ENCODE measurements around the gene ZNF524. TPM values are rescaled to one million over a fixed set of nuclear protein-coding genes. Genes with fewer than 3 reads are reported as not detected.
"Not testable (repeated sequence)": the region's sequence is repeated elsewhere in the genome, so short reads cannot be mapped to it uniquely, and the experiment has no call there.

Gene ZNF524
- total RNA-seq, 1 experiment from 2014 or later = 4.7 TPM

GRCh38 chr19:55579766-55580621, 20.1 kb upstream of the ZNF524 start:
- DNase-seq (ENCODE audit: low read depth, low spot score) = no peak
- in situ Hi-C loops (cut with HindIII; ENCODE audit: low pct_unique_long_range_greater_than_20kb, low sequenced_read_pairs) = no loop called here

DNA sequence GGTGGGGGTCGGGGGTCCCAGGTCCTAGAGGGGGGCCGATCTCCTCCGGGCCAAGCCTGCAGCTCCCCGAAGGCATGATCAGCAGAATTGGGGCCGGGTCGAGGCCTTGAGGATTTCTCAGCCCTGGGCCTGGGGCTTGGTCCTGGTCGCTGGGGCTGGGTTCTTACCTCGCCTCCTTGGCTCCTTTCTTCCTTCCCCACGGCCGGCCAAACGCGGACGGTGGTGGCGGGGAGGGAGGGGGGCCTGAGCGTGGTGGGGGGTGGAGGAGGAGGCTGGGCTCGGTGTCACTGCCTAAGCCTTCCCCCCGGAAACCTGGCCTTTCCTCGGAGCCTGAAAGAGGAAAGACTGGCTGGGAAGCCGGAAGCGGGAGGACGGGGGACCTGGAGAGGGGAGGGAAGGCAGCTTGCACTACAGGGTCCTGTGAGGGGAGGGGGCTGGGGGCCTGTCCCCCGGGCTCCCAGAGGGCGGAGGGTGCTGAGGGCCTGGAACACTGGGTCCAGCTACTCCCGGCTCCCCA, 19.4 kb upstream of the ZNF524 start, which contains the start of gene ZNF579:
Gene ZNF579 (minus strand): TSS at position 221 of the 517 bp plus-strand sequence. CDS start 1,209 bp downstream, outside the sequence.
- DNase-seq (ENCODE audit: low read depth, low spot score) = peak; percentile 87
- in situ Hi-C loops (cut with HindIII; ENCODE audit: low pct_unique_long_range_greater_than_20kb, low sequenced_read_pairs) = no loop called here

- in situ Hi-C loops (cut with HindIII; ENCODE audit: low pct_unique_long_range_greater_than_20kb, low sequenced_read_pairs) = no loop called here
- no peak for DNase-seq (ENCODE audit: low read depth, low spot score)
Measured at GRCh38 chr19:55581145-55581822, 18.8 kb upstream of the ZNF524 start.

DNA sequence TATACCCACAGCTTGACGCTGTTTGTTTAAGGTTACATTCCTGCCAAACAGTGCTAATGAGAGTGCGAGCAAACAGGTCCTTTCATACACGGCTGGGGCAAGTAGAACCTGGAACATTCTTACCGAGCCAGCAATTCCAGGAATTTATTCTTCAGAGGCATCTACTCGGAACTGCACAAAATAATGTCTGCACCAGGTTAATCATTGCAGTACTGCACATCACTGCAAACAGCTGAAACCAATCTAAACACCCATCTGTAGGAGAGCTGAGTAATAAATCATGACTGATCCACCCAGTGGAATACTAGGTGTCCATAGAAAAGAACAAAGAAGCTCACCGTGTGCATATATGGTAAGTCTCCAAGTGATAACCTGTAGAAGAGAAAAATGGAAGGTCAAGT, 18.3 kb upstream of the ZNF524 start:
- DNase-seq (ENCODE audit: low read depth, low spot score) = no peak
- in situ Hi-C loops (cut with HindIII; ENCODE audit: low pct_unique_long_range_greater_than_20kb, low sequenced_read_pairs) = no loop called here

GRCh38 chr19:55582284-55582683, 17.8 kb upstream of the ZNF524 start:
- in situ Hi-C loops (cut with HindIII; ENCODE audit: low pct_unique_long_range_greater_than_20kb, low sequenced_read_pairs); DNase-seq (ENCODE audit: low read depth, low spot score): not testable (repeated sequence)

GRCh38 chr19:55583897-55584296, 16.2 kb upstream of the ZNF524 start:
- in situ Hi-C loops (cut with HindIII; ENCODE audit: low pct_unique_long_range_greater_than_20kb, low sequenced_read_pairs); DNase-seq (ENCODE audit: low read depth, low spot score): not testable (repeated sequence)

DNA sequence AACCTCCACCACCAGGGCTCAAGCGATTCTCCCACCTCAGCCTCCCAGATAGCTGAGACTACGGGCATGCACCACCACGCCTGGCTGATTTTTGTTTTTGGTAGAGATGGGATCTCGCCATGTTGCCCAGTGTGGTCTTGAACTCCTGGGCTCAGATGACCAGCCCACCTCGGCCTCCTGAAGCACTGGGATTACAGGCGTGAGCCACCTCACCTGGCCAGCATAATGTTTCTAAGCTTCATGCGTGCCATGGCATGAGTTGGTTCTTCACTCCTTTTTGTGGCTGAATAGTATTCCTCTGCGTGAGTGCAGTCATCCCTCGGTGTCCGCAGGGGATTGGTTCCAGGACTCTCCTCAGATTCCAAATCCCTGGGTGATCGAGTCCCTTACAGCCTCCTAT, 15.2 kb upstream of the ZNF524 start:
- DNase-seq (ENCODE audit: low read depth, low spot score) = no peak
- in situ Hi-C loops (cut with HindIII; ENCODE audit: low pct_unique_long_range_greater_than_20kb, low sequenced_read_pairs) = no loop called here

DNA sequence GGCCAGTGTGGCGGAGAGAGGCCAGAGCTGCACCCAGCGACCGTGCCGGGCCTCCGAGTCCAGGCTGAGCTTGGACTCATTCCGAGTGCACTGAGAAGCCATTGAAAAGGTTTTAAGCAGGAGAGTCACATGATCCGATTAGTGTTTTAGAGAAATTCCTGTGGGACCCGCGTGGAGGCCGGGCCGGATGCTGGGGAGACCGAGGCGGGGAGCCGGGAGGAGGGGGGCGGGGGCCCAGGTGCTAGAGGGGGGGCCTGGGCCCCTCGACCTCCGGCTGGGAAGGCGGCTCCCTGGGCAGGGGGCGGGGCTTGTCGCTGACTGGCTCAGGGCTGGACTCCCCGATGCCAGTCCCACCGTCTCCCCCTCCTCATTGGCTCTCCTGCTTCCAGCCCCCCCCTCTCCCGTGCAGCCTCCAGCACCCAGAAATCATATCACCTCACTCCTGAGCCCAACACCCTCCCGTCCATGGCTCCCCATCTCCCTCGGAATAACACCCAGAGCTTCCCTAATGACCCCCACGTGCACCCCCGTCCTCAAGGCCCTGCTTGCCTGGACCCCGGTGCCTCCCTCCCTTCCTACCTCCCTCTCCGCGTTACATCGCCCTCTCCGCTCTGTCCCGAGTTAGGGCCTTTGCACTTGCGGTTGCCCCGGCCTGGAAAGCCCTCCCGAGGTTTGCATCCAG, 14.3 kb upstream of the ZNF524 start:
- in situ Hi-C loops (cut with HindIII; ENCODE audit: low pct_unique_long_range_greater_than_20kb, low sequenced_read_pairs) = no loop called here
- DNase-seq (ENCODE audit: low read depth, low spot score) = peak; percentile 66

- in situ Hi-C loops (cut with HindIII; ENCODE audit: low pct_unique_long_range_greater_than_20kb, low sequenced_read_pairs) = no loop called here
Measured at GRCh38 chr19:55586976-55587668, 13.0 kb upstream of the ZNF524 start.

DNA sequence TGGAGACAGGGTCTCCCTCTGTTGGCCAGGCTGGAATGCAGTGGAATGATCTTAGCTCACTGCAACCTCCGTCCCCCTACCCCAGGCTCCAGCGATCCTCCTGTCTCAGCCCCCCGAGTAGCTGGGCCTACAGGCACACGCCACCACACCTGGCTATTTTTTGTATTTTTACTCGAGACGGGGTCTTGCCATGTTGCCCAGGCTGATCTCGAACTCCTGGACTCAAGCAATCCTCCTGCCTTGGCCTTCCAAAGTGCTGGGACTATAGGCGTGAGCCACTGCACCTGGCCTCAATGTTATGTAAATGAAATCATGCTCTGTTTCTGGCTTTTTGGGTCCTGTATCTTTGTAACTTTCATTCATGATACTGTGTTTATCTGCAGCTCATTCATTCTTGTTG, 11.3 kb upstream of the ZNF524 start:
- DNase-seq (ENCODE audit: low read depth, low spot score) = no peak
- in situ Hi-C loops (cut with HindIII; ENCODE audit: low pct_unique_long_range_greater_than_20kb, low sequenced_read_pairs) = no loop called here

More at GRCh38 chr19:55586976-55587668, 13.0 kb upstream of the ZNF524 start:
- peak; percentile 80 for DNase-seq (ENCODE audit: low read depth, low spot score)

GRCh38 chr19:55590109-55590508, 10.0 kb upstream of the ZNF524 start:
- DNase-seq (ENCODE audit: low read depth, low spot score) = no peak
- in situ Hi-C loops (cut with HindIII; ENCODE audit: low pct_unique_long_range_greater_than_20kb, low sequenced_read_pairs) = no loop called here

GRCh38 chr19:55590617-55591016, 9.5 kb upstream of the ZNF524 start:
- peak; percentile 49 for DNase-seq (ENCODE audit: low read depth, low spot score)
- in situ Hi-C loops (cut with HindIII; ENCODE audit: low pct_unique_long_range_greater_than_20kb, low sequenced_read_pairs) = no loop called here

DNA sequence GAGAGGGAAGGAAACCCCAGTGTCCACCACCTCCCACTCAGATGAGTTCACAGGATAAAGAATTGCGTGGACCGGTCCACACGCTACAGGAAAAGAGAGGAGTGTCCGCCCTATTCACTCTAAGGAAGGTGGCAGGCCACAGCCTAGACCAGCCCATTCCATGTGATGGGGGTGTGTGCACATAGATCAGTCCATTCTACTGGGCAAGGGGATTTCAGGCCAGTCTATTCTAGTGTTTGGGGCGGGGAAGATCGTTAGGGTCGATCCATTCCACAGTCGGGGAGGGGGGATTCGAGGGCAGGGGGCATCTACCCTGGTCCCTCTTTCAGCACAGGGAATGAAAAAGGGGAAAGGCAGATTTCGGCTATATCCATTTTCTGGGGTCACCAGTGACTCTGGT, 8.5 kb upstream of the ZNF524 start:
- in situ Hi-C loops (cut with HindIII; ENCODE audit: low pct_unique_long_range_greater_than_20kb, low sequenced_read_pairs) = no loop called here
- DNase-seq (ENCODE audit: low read depth, low spot score) = no peak

DNA sequence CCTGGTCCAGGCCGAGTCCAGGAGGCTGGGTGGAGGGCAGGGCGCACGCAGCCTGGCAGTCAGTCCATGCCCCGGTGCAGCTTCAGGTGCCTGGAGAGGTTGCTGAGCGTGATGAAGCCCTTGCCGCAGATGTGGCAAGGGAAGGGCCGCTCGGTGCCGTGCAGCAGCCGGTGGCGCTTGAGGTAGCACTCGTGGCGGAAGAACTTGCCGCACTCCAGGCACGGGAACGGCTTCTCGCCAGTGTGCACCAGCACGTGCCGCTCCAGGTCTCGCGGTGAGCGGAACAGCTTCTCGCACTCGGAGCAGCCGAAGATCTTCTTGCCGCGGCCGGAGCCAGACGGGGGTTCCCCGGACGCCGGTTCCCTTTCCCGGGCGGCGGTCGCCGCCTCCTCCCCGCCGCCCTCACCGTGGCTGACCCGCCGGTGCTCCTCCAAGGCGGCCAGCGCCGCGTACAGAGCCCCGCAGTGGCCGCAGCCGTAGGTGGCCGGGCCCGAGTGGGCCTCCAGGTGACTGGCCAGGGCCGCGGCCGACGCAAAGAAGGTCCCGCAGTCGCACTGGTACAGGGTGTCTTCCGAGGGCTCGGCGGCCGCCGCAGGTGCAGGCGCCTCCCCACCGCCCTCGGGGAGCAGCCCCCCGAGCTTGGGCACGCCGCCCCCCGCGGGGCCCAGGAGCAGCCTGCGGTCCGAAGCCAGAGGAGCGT, 7.5 kb upstream of the ZNF524 start:
- in situ Hi-C loops (cut with HindIII; ENCODE audit: low pct_unique_long_range_greater_than_20kb, low sequenced_read_pairs) = no loop called here
- no peak for DNase-seq (ENCODE audit: low read depth, low spot score)

- in situ Hi-C loops (cut with HindIII; ENCODE audit: low pct_unique_long_range_greater_than_20kb, low sequenced_read_pairs) = no loop called here
- DNase-seq (ENCODE audit: low read depth, low spot score) = no peak
Measured at GRCh38 chr19:55593096-55593772, 6.9 kb upstream of the ZNF524 start.

DNA sequence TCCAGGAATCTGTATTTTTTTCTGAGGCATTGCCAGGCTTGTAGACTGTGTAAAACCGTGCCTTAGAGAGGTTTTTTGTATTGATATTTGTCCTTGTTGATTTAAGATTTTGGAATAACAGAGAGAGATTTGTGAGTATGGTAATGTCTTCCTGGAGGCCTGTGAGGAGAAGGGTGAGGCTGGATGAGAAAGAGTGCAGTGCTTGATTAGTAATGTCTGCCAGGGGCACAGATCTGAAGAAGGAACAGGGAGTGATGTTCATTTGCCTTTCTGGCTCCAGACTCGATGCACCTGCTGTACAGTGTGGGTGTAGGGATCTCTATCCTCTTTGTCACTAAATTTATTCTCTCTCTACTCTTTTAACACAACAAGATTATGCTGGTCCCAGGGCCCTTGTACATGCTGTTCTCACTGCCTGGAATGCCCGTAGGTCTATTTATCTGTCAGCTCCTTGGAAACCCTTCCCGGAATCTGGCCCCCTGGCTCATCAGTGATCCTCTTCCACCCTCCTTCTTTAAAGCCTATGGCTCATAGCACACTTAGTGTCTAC, 5.0 kb upstream of the ZNF524 start:
- in situ Hi-C loops (cut with HindIII; ENCODE audit: low pct_unique_long_range_greater_than_20kb, low sequenced_read_pairs) = no loop called here
- no peak for DNase-seq (ENCODE audit: low read depth, low spot score)
